ENCODE data around the gene OTUD3.

DNA sequence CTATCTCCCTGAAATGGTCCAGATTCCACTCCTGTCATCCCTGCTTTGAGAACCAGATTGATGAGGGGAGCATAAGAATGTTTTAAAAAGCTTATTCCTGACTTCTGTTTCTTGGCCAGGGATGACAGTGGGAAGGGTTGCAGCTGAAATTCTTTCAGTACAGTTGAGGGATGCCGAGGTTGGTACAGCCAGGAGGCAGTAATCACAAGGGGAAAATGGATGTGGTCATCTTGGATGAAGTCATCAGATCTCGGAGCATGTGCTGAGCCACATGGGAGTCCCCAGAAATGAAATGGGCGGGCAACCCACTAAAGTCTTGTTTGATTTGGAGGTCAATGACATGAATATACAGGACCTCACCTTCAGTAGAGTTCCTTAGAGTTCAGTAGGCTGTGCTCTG, 59.9 kb downstream of the OTUD3 start:
- TF ChIP-seq CTCF (IDR thresholded peaks at IDR 0.05) = no peak
- TF ChIP-seq POLR2A (IDR thresholded peaks at IDR 0.05) = no peak
